Ectodermal cell (in vitro differentiated cells): ENCODE data around the gene LOXHD1.

Experiments used
- H3K27ac ChIP-seq: 2 replicates; pipeline ENCODE4 v1.7.0; 2013; ENCODE audit warnings: mild to moderate bottlenecking, low read depth, low read length; ENCODE audit not compliant: insufficient read depth, poor library complexity, severe bottlenecking
- H3K27me3 ChIP-seq: 2 replicates; pipeline ENCODE4 v1.7.0; 2013; ENCODE audit warnings: mild to moderate bottlenecking, low read length; ENCODE audit not compliant: insufficient read depth, control insufficient read depth, poor library complexity, severe bottlenecking
- H3K36me3 ChIP-seq: one replicate; pipeline ENCODE4 v1.7.0; 2013; ENCODE audit warnings: low read length; ENCODE audit not compliant: control insufficient read depth, insufficient read depth
- H3K4me1 ChIP-seq: one replicate; pipeline ENCODE4 v1.7.0; 2013; ENCODE audit warnings: low read length; ENCODE audit not compliant: control insufficient read depth, insufficient read depth
- H3K4me3 ChIP-seq: 2 replicates; pipeline ENCODE4 v1.7.0; 2013; ENCODE audit warnings: low read depth, low read length, control low read depth; ENCODE audit not compliant: insufficient read depth
- H3K9me3 ChIP-seq: 2 replicates; pipeline ENCODE4 v1.7.0; 2013; ENCODE audit warnings: mild to moderate bottlenecking, low read length, moderate library complexity; ENCODE audit not compliant: control insufficient read depth
- WGBS, 2 experiments: methylation state at CpG; one replicate each; pipeline ENCODE4 v1.1.7; 2013; ENCODE audit warnings: missing lambda C conversion rate in 2 of 2; 5-methylcytosine and 5-hydroxymethylcytosine counted together

Gene LOXHD1

DNA sequence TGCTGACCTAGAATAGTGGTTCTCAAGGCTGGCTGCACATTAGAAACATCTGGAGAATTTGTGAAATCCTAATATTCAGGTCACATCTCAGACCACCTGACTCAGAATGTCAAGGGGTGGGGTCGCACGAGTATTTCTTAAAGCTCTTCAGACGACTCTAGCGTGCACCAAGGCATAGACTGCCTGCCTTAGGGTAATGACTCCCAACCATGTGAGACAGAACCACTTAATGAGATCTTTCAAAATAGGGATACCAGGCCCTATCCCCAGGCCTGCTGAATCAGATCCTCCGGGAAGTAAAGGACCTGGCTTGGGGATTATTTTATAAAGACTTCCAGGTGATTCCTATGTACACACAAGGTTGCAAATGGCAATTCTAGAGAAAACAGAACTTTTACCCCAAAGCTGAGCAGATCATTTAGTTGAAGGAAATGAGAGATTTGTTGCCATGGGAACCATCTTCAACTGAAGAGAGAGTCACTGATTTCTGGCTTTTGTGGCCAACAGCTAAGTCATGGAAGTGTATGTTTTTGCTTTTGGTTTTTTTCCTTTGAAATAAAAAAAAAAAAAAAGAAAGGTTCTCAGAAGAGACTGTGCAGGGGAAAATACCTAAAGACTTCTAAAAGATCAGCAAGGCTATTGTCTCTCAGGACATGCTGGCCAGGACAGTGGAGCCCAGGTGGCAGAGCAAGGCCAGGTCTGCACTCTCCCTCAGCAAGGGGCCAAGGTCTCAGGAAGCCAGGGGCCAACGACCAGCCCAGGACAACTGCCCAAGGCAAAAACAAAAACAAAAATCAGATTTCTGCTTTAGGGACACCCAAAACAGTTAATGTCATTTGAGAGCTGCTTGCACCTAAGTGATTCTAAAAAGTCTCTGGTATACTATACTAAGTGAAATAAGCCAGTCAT is 15.3 kb upstream of the LOXHD1 start:
- no peaks in the 10 kb centered on the region for H3K9me3 ChIP-seq
- WGBS, 2 experiments, result 84 to 89% methylated on average over 6 of the region's 6 CpGs
- no peak overlapping the region for H3K27ac ChIP-seq

DNA sequence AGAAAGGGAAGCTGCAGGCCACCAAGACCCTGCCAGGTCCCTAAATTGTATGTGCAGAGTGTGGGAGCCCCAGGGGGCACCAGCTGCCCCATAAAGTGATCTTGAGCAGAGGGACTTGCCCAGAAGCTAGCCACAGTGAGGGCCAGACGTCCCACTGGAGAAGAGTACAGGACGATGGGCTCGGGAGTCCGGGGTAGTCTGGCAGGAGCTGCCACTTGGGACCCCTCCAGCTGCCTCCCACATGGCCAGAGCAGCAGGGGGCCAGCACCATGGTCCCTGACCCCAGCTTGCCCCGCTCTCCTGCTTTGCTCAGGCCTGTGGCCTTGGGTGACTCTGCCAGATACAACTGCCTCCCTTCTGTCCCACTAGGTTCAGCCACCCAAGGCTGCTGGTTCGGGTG is 11.7 kb upstream of the LOXHD1 start:
- H3K27ac ChIP-seq, result no peak overlapping the region
- no peak overlapping the region for H3K4me3 ChIP-seq

More for the DNA sequence above, 15.3 kb upstream of the LOXHD1 start:
- H3K36me3 ChIP-seq, result no peaks in the 10 kb centered on the region
- H3K4me1 ChIP-seq, result no peaks in the 10 kb centered on the region
- no peak overlapping the region for H3K4me3 ChIP-seq
- no peaks in the 10 kb centered on the region for H3K27me3 ChIP-seq

DNA sequence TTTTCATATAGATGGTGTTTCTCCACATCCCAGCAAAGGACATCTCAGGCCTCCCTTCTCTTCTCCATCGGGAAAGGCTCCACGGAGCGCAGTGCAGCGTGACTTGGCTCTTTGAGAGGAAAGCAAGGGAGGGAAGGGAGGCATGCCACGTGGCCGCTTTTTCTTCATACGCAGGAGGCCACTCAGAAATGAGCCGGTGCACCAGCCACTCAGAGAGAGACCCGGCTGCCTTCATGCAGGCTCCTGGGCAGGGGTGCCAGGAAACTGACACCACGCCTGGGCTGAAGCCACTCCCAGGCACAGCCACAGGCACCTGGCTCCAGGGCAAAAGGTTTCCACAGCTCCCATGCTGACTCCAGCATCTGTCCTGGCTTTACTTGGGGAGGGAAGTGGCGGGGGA is 11.1 kb upstream of the LOXHD1 start:
- Histone ChIP-seq H3K27ac (no peak overlapping the region), H3K4me1 (no peaks in the 10 kb centered on the region), H3K27me3 (no peaks in the 10 kb centered on the region), H3K9me3 (no peaks in the 10 kb centered on the region), H3K36me3 (no peaks in the 10 kb centered on the region), H3K4me3 (no peak overlapping the region)
- 80 to 81% methylated on average over 11 of the region's 11 CpGs for WGBS, 2 experiments

More for the DNA sequence above, 11.7 kb upstream of the LOXHD1 start:
- Histone ChIP-seq H3K36me3 (no peaks in the 10 kb centered on the region), H3K4me1 (no peaks in the 10 kb centered on the region), H3K9me3 (no peaks in the 10 kb centered on the region), H3K27me3 (no peaks in the 10 kb centered on the region)
- WGBS, 2 experiments, result 80% methylated on average over 6 of the region's 6 CpGs

DNA sequence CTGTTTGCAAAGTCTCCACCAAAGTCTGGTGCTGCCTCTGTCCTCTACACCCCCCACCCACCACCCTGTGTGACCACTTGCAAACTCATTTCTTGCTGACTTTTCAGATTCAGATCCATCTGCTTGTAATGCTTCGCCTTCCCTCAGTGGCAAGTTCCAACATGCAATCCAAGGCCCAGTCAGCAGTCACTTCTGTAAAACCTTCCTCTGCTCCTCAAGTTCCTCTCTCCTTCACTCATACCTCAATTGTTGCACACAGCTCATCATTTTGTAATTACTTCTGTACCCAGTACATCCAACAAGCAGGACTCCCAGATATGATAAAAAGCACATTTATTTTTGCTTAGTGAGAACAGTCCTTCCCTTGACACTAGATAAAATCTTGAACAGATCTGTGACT is 6.5 kb upstream of the LOXHD1 start:
- Histone ChIP-seq H3K9me3 (no peaks in the 10 kb centered on the region), H3K4me1 (no peaks in the 10 kb centered on the region), H3K27ac (no peak overlapping the region), H3K36me3 (no peaks in the 10 kb centered on the region), H3K4me3 (no peak overlapping the region), H3K27me3 (no peaks in the 10 kb centered on the region)
- 93 to 94% methylated on average over 1 of the region's 1 CpG for WGBS, 2 experiments

DNA sequence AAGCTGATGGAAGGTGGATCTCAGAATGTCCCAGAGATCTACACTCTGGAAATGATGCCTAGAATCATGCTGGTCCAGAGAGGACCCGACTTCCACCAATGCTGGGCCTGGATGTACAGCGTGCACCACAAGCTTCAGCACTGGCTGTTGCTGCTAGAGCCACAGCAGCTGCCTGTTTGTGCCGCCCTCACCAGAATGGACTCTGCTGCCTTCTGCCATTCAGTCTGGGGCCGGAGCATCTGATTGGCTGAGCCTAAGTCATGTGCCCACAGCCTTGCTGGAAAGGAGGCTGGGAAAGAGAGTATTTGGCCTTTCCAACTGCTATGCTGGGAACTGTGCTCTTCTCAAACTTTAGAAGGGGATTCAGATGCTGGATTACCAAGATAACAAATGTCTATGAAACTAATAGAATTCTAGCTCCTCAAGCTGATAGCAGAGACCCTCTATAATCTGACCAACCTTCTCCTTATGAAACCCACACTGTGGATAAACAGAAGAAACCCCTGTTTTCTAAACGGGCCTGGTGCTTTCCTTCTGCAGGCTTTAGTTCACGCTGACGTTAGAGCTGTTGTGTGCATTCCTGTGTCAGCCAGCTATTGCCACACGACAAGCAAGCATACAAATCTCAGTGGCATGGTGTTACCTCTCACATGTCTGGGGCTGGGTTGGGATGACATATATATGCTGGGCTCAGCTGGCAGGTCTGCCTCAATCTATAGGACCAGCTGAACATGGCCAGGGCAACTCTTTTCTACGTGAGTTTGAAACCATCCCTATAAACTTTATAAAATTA is 4.1 kb upstream of the LOXHD1 start:
- Histone ChIP-seq H3K36me3 (no peaks in the 10 kb centered on the region), H3K9me3 (no peaks in the 10 kb centered on the region), H3K27ac (no peak overlapping the region), H3K4me1 (no peaks in the 10 kb centered on the region), H3K4me3 (no peak overlapping the region), H3K27me3 (no peaks in the 10 kb centered on the region)
- 84% methylated on average over 8 to 9 of the region's 9 CpGs for WGBS, 2 experiments

DNA sequence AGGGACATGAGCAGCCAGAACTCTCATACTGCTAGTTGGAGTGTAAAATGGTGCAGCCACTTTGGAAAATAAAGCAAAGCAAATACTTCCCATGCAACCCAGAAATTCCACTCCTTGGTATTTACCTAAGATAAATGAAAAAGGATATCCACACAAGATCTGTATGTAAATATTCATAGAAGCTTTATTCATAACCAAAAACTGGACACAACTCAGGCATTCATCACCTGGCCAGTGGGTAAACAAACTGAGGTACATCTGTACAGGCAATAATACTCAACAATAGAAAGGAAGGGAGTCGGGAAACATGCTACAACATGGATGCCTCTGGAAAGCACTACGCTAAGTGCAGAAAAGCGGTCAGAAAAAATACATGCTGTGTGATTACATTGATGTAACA is 2.5 kb upstream of the LOXHD1 start:
- Histone ChIP-seq H3K4me1 (no peaks in the 10 kb centered on the region), H3K27me3 (no peaks in the 10 kb centered on the region), H3K36me3 (no peaks in the 10 kb centered on the region), H3K4me3 (no peak overlapping the region), H3K9me3 (no peaks in the 10 kb centered on the region), H3K27ac (no peak overlapping the region)
- 88 to 90% methylated on average over 3 of the region's 3 CpGs for WGBS, 2 experiments

DNA sequence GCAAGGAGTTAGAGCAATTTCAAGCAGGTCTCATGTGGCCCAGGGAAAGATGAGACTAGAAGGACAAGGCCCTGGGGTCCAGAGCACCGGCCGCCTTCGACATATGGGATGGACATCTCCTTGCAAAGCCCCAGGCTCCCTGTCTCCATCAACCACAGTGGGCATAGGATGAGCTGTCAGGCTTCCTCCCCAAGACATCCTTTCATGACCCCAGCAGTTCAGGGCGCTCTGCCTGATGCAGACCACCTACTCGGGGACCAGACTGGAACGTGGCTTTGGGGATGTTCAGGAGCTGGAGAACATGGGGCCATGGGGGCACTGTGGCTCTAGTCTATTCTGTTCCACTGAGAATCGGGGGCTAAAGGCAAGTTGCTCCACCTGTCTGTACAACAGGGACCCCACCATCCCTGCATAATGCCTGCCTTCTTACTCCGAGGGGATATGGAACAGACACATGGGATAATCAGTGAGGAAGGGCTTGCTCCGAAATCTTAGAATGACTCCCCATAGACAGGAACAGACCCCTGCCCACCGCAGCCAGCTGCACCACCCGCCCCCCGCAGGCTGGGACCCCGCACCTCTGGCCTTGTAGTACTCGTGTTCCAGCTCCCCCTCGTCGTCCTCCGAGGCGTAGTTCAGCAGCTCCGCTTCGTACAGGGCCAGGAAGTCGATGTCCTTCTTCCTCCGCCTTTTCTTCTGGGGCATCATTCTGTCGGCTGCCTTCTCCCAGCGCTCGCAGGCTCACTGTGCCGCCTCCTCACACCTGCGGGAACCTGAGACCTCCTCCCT is 500 bp downstream of the LOXHD1 start:
- Histone ChIP-seq H3K36me3 (no peaks in the 10 kb centered on the region), H3K27ac (no peak overlapping the region), H3K27me3 (no peaks in the 10 kb centered on the region), H3K4me1 (no peaks in the 10 kb centered on the region), H3K9me3 (no peaks in the 10 kb centered on the region), H3K4me3 (no peak overlapping the region)
- WGBS, 2 experiments, result 90 to 92% methylated on average over 27 of the region's 27 CpGs

DNA sequence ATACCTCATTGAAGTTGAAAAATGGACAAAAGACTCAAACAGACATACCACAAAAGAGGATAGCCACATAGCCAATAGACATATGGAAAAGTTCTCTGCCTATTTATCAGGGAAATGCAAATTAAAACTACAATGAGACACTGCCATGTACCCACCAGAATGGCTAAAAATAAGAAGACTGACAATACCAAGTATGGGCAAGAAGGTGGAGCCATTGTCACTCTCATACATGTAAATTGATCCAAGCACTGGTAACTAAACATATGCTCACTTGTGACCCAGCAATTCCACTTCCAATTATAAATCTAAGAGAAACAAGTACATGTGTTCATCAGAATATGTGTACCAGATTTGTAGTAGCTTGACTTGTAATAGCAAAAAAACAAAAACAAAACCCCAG is 4.6 kb downstream of the LOXHD1 start:
- no peaks in the 10 kb centered on the region for H3K9me3 ChIP-seq
- no peaks in the 10 kb centered on the region for H3K4me1 ChIP-seq
- no peaks in the 10 kb centered on the region for H3K27me3 ChIP-seq
- H3K27ac ChIP-seq, result no peak overlapping the region
- H3K36me3 ChIP-seq, result no peaks in the 10 kb centered on the region
- H3K4me3 ChIP-seq, result no peak overlapping the region

DNA sequence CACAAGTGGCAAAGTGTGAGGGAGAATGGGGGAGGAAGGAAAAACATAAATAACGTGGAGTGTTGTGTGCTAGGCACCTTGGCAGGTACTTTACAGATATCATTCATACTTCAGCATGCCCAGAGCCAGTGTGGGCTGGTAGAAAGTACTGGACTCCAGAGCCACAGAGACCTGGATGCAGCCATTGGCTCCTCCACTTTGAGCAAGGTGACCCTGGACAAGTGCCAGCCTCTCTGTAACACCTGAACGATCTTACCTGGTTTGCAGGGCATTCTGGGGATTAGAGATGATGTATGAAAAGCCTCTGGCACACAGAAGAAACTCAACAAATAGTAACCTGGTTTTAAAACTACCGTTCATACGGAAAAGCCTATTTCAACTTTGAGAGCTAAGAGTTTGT is 6.3 kb downstream of the LOXHD1 start:
- Histone ChIP-seq H3K9me3 (no peaks in the 10 kb centered on the region), H3K4me1 (no peaks in the 10 kb centered on the region), H3K4me3 (no peak overlapping the region), H3K27ac (no peak overlapping the region), H3K36me3 (no peaks in the 10 kb centered on the region), H3K27me3 (no peaks in the 10 kb centered on the region)
- WGBS, 2 experiments, result 74 to 84% methylated on average over 4 of the region's 4 CpGs
